ENCODE data around the gene ITM2B. TPM values are rescaled to one million over a fixed set of nuclear protein-coding genes. Genes with fewer than 3 reads are reported as not detected.

The ITM2B gene
- total and polyA plus RNA-seq, 4 donors = 114 to 379 (median 202) TPM

- TF ChIP-seq NR2F2 (IDR thresholded peaks at IDR 0.05) = no peak
- TF ChIP-seq GABPA (IDR thresholded peaks at IDR 0.05 in 1 of 2, conservative IDR thresholded peaks at IDR 0.05 in 1 of 2) = no peak
- TF ChIP-seq CTCF (IDR thresholded peaks at IDR 0.05; ENCODE audit: low read depth, low read length, missing input control) = no peak
- no peak for TF ChIP-seq YY1 (IDR thresholded peaks at IDR 0.05)
- no peak for TF ChIP-seq SP1 (IDR thresholded peaks at IDR 0.05)
- no peak for TF ChIP-seq HNF4G (IDR thresholded peaks at IDR 0.05)
- TF ChIP-seq MAX (IDR thresholded peaks at IDR 0.05) = no peak
- no peak for TF ChIP-seq JUND (IDR thresholded peaks at IDR 0.05)
- no peak for TF ChIP-seq RAD21 (IDR thresholded peaks at IDR 0.05)
- no peak for TF ChIP-seq RXRA (IDR thresholded peaks at IDR 0.05)
- no peak for TF ChIP-seq HNF4A (conservative IDR thresholded peaks at IDR 0.05)
- no peak for TF ChIP-seq FOXA2 (IDR thresholded peaks at IDR 0.05)
- TF ChIP-seq EGR1 (IDR thresholded peaks at IDR 0.05; ENCODE audit: low read depth in 2 of 2) = no peak
- no peak for TF ChIP-seq TAF1 (conservative IDR thresholded peaks at IDR 0.05)
- no peak for TF ChIP-seq ZBTB33 (IDR thresholded peaks at IDR 0.05)
- peaks cover 0 to 1% (median 0%) of the 10 kb centered on the region in 4 donors for H3K4me1 ChIP-seq (ENCODE audit: control insufficient read depth in 4 of 4, insufficient read depth in 4 of 4, low read length in 3 of 4)
- WGBS = 72% methylated on average over 3 of the region's 3 CpGs
- DNase-seq (ENCODE audit: low spot score) = no peak
- H3K9ac ChIP-seq (ENCODE audit: low read depth in 1 of 2, low read length in 2 of 2) = no peak overlapping the region
- H3K27ac ChIP-seq (ENCODE audit: low read depth in 1 of 2, low read length in 2 of 2) = no peak overlapping the region
- H3K36me3 ChIP-seq (ENCODE audit: control insufficient read depth in 4 of 4, insufficient read depth in 3 of 4, low read depth in 1 of 4, low read length in 3 of 4) = no peaks in the 10 kb centered on the region
- H3K4me3 ChIP-seq (ENCODE audit: low read depth in 1 of 3, low read length in 3 of 3) = no peak overlapping the region
- H3K9me3 ChIP-seq (ENCODE audit: control insufficient read depth in 4 of 4, low read length in 3 of 4) = no peaks in the 10 kb centered on the region
- H3K27me3 ChIP-seq (ENCODE audit: control insufficient read depth in 4 of 4, insufficient read depth in 4 of 4, low read length in 3 of 4) = no peaks in the 10 kb centered on the region
These were observed 38.6 kb upstream of the ITM2B start for GRCh38 chr13:48194379-48194754.

- H3K4me3 ChIP-seq (ENCODE audit: low read depth in 1 of 3, low read length in 3 of 3) = no peak overlapping the region
These were observed 33.5 kb upstream of the ITM2B start for GRCh38 chr13:48199404-48199946.

More at GRCh38 chr13:48199404-48199946, 33.5 kb upstream of the ITM2B start:
- no peak for DNase-seq (ENCODE audit: low spot score)
- peaks cover 2 to 7% (median 5%) of the 10 kb centered on the region in 4 donors for H3K4me1 ChIP-seq (ENCODE audit: control insufficient read depth in 4 of 4, insufficient read depth in 4 of 4, low read length in 3 of 4)
- H3K36me3 ChIP-seq (ENCODE audit: control insufficient read depth in 4 of 4, insufficient read depth in 3 of 4, low read depth in 1 of 4, low read length in 3 of 4) = no peaks in the 10 kb centered on the region
- H3K9ac ChIP-seq (ENCODE audit: low read depth in 1 of 2, low read length in 2 of 2) = no peak overlapping the region
- peaks cover 0 to 4% (median 0%) of the 10 kb centered on the region in 4 donors for H3K9me3 ChIP-seq (ENCODE audit: control insufficient read depth in 4 of 4, low read length in 3 of 4)
- TF ChIP-seq EGR1 (IDR thresholded peaks at IDR 0.05; ENCODE audit: low read depth in 2 of 2) = no peak
- TF ChIP-seq FOXA1 (IDR thresholded peaks at IDR 0.05) = no peak
- no peak for TF ChIP-seq ZBTB33 (IDR thresholded peaks at IDR 0.05)
- no peak for TF ChIP-seq YY1 (IDR thresholded peaks at IDR 0.05)
- TF ChIP-seq RXRA (IDR thresholded peaks at IDR 0.05) = no peak
- no peak for TF ChIP-seq RAD21 (IDR thresholded peaks at IDR 0.05)
- TF ChIP-seq SP1 (IDR thresholded peaks at IDR 0.05) = no peak
- no peak for TF ChIP-seq HNF4G (IDR thresholded peaks at IDR 0.05)
- TF ChIP-seq NR2F2 (IDR thresholded peaks at IDR 0.05) = no peak
- TF ChIP-seq REST (IDR thresholded peaks at IDR 0.05) = no peak
- TF ChIP-seq ATF3 (IDR thresholded peaks at IDR 0.05) = no peak
- TF ChIP-seq FOXA2 (IDR thresholded peaks at IDR 0.05) = no peak
- TF ChIP-seq MAX (IDR thresholded peaks at IDR 0.05) = no peak
- H3K27me3 ChIP-seq (ENCODE audit: control insufficient read depth in 4 of 4, insufficient read depth in 4 of 4, low read length in 3 of 4) = no peaks in the 10 kb centered on the region
- no peak overlapping the region for H3K27ac ChIP-seq (ENCODE audit: low read depth in 1 of 2, low read length in 2 of 2)
- WGBS = 80% methylated on average over 4 of the region's 4 CpGs
